Fibroblast of lung (primary cell): Measurements from ENCODE around the gene KEL. TPM values are rescaled to one million over a fixed set of nuclear protein-coding genes. Genes with fewer than 3 reads are reported as not detected.

ENCODE experiments used
- DNase-seq, 2 donors: peaks; one replicate each; pipeline versions ENCODE4 v3.0.0 to v3.0.0-alpha.2; 2010; ENCODE audit warnings: low read depth in 2 of 2
- H2AFZ ChIP-seq: 2 replicates; pipeline ENCODE4 v1.5.1; 2012; ENCODE audit warnings: low read length, control low read depth, inconsistent platforms
- H3K27ac ChIP-seq: 2 replicates; pipeline ENCODE4 v1.5.1; 2011; ENCODE audit warnings: low read length, control low read depth; ENCODE audit not compliant: insufficient read depth
- H3K27me3 ChIP-seq: 2 replicates; pipeline ENCODE4 v1.5.1; 2011; ENCODE audit warnings: mild to moderate bottlenecking, low read length; ENCODE audit not compliant: control insufficient read depth, insufficient read depth
- H3K36me3 ChIP-seq: 2 replicates; pipeline ENCODE4 v1.5.1; 2011; ENCODE audit warnings: low read length; ENCODE audit not compliant: control insufficient read depth, insufficient read depth
- H3K4me1 ChIP-seq: 2 replicates; pipeline ENCODE4 v1.5.1; 2011; ENCODE audit warnings: low read length; ENCODE audit not compliant: control insufficient read depth, insufficient read depth; ENCODE audit errors: extremely low read depth
- H3K4me2 ChIP-seq: 2 replicates; pipeline ENCODE4 v1.5.1; 2011; ENCODE audit warnings: low read length, control low read depth; ENCODE audit not compliant: insufficient read depth; ENCODE audit errors: extremely low read depth
- H3K4me3 ChIP-seq, 4 experiments: fragments of 200-600 bp in 1 of 4; sonication (generic) in 1 of 4; replicated peaks in 1 of 4; 2 replicates each; pipeline ENCODE4 v1.5.1; 2011 to 2016; ENCODE audit warnings: low read length in 4 of 4, low read depth in 3 of 4, mild to moderate bottlenecking in 3 of 4, control low read depth in 2 of 4, inconsistent platforms in 1 of 4, mixed read lengths in 1 of 4; ENCODE audit not compliant: insufficient read depth in 1 of 4; ENCODE audit errors: control extremely low read depth in 1 of 4
- H3K79me2 ChIP-seq: 2 replicates; pipeline ENCODE4 v1.5.1; 2012; ENCODE audit warnings: mild to moderate bottlenecking, low read length, inconsistent platforms; ENCODE audit not compliant: control insufficient read depth, insufficient read depth
- H3K9ac ChIP-seq: 2 replicates; pipeline ENCODE4 v1.5.1; 2011; ENCODE audit warnings: mild to moderate bottlenecking, low read length, control low read depth; ENCODE audit not compliant: insufficient read depth
- H3K9me3 ChIP-seq: 2 replicates; pipeline ENCODE4 v1.5.1; 2012; ENCODE audit warnings: low read depth, low read length; ENCODE audit not compliant: control insufficient read depth, insufficient read depth
- H4K20me1 ChIP-seq: 2 replicates; pipeline ENCODE4 v1.5.1; 2011; ENCODE audit warnings: low read length; ENCODE audit not compliant: control insufficient read depth, insufficient read depth; ENCODE audit errors: extremely low read depth
- EZH2 ChIP-seq: IDR thresholded peaks from 2 replicates; pipeline ENCODE4 v1.5.1; 2012; ENCODE audit warnings: low read length, control low read depth, mild to moderate bottlenecking; ENCODE audit errors: missing control alignments
- polyA plus RNA-seq, 2 donors: library from polyadenylated mRNA; depleted of rRNA in 1 of 2; stranded (reverse) in 1 of 2; unstranded in 1 of 2; fragments of >200 nt; gene quantifications; 2 replicates each; pipeline ENCODE4 v1.2.1, GENCODE V29; 2011 to 2012; ENCODE audit warnings: missing spikeins in 1 of 2
- total RNA-seq: library from RNA; depleted of rRNA; stranded (reverse); fragments of >200 nt; gene quantifications from 2 replicates; pipeline ENCODE4 v1.2.1, GENCODE V29; 2014
- TF ChIP-seq, protein P1 (sequence below), 2 donors: IDR thresholded peaks in 1 of 2; conservative IDR thresholded peaks in 1 of 2; 1 replicate in 1 of 2; 2 replicates in 1 of 2; pipeline ENCODE4 v1.5.1; 2011 to 2012; ENCODE audit warnings: low read length in 2 of 2, control low read depth in 1 of 2, inconsistent platforms in 1 of 2, low read depth in 1 of 2, mild to moderate bottlenecking in 1 of 2

KEL gene
- total and polyA plus RNA-seq, 2 donors (not counting 1 experiment from before 2014, with no cell fraction given) = 0.05 TPM; not detected in 1

DNA sequence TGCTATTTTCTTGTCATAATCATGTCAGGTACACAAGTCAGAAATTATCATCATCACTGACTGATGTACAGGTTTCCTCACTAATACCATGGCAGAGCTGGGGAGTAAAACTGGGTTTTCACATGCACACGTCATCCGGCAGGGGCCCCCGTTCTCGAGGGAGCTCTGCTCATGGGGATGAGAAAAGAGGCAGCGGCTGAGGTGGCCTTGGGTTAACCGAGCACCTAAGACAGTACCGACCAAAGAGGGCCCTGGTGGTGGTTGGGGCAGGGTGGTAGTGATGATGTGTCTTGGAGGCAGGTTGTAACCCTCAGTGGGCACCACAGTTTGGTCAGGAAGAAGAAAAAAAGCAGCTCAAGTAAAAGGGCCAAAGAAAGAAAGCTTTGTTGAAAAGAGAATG is 64.5 kb downstream of the KEL start:
- Histone ChIP-seq H3K4me2 (no peak overlapping the region), H3K79me2 (no peaks in the 10 kb centered on the region), H3K9ac (no peak overlapping the region), H3K4me3 (no peak overlapping the region), H3K4me1 (no peaks in the 10 kb centered on the region), H3K36me3 (no peaks in the 10 kb centered on the region), H3K27ac (no peak overlapping the region), H2AFZ (no peak overlapping the region), H3K9me3 (no peaks in the 10 kb centered on the region), H4K20me1 (no peaks in the 10 kb centered on the region), H3K27me3 (no peaks in the 10 kb centered on the region)
- no peak for DNase-seq
- no peak for TF ChIP-seq EZH2
- TF ChIP-seq, protein P1, sequence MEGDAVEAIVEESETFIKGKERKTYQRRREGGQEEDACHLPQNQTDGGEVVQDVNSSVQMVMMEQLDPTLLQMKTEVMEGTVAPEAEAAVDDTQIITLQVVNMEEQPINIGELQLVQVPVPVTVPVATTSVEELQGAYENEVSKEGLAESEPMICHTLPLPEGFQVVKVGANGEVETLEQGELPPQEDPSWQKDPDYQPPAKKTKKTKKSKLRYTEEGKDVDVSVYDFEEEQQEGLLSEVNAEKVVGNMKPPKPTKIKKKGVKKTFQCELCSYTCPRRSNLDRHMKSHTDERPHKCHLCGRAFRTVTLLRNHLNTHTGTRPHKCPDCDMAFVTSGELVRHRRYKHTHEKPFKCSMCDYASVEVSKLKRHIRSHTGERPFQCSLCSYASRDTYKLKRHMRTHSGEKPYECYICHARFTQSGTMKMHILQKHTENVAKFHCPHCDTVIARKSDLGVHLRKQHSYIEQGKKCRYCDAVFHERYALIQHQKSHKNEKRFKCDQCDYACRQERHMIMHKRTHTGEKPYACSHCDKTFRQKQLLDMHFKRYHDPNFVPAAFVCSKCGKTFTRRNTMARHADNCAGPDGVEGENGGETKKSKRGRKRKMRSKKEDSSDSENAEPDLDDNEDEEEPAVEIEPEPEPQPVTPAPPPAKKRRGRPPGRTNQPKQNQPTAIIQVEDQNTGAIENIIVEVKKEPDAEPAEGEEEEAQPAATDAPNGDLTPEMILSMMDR (conservative IDR thresholded peaks at IDR 0.05 in 1 of 2, IDR thresholded peaks at IDR 0.05 in 1 of 2; ENCODE audit: low read depth in 1 of 2, low read length in 2 of 2) = no peak

DNA sequence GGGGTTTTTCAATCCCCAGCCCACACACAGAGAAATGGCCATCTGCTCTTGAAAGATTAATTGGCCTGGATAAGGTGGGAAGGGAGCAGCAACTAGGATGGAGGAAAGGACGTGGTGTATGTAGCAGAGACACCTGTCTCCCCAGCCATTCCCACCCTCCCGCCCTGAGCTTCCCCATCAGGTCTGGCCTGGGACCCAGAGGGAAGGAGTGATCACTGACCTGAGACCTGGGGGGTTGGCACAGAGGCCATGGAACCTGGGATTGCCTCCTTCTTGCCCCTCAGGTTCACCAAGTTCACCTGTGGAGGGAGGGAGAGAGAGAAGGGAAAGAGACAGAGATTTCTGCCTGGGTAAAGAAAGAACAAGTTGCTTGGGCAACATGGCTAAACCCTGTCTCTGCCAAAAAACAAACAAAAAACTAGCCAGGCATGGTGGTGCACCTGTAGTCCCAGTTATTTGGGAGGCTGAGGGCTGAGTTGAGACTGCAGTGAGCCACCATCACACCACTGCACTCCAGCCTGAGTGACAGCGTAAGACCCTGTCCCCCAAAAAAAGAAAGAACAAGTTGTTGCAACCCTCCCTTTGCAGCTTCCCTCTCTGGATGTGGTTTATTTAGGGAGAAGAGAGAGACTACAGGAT is 65.3 kb downstream of the KEL start:
- no peaks in the 10 kb centered on the region for H3K27me3 ChIP-seq
- no peak for DNase-seq
- no peak overlapping the region for H3K4me3 ChIP-seq
- no peaks in the 10 kb centered on the region for H3K79me2 ChIP-seq
- no peak overlapping the region for H3K9ac ChIP-seq
- no peaks in the 10 kb centered on the region for H3K4me1 ChIP-seq
- H3K36me3 ChIP-seq = no peaks in the 10 kb centered on the region
- H2AFZ ChIP-seq = no peak overlapping the region
- no peak overlapping the region for H3K27ac ChIP-seq
- no peak overlapping the region for H3K4me2 ChIP-seq
- no peaks in the 10 kb centered on the region for H4K20me1 ChIP-seq
- H3K9me3 ChIP-seq = no peaks in the 10 kb centered on the region
- TF ChIP-seq EZH2 = no peak
- TF ChIP-seq, protein P1 (conservative IDR thresholded peaks at IDR 0.05 in 1 of 2, IDR thresholded peaks at IDR 0.05 in 1 of 2; ENCODE audit: low read depth in 1 of 2, low read length in 2 of 2) = no peak

DNA sequence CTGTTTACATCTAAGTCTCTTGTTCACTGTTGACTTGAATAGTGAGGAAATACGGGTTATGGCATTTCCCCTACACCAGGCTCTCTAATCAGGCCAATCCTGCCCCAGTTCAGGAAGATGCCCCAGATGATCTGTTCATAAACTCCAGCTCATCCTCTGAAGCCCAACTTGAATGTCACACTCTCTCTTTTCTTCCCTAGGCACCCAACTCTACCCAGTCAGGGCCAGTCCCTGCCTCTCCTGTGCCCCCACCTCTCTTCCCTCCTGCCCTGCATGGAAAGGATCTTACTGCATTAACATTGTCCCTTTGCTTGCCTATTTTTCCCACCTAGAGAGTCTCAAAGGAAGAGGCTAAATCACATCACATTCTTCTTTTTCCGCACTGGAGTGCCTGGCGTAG is 66.0 kb downstream of the KEL start:
- TF ChIP-seq, protein P1 (conservative IDR thresholded peaks at IDR 0.05 in 1 of 2, IDR thresholded peaks at IDR 0.05 in 1 of 2; ENCODE audit: low read depth in 1 of 2, low read length in 2 of 2) = no peak
- no peak for TF ChIP-seq EZH2
- H3K4me2 ChIP-seq = no peak overlapping the region
- no peak overlapping the region for H3K27ac ChIP-seq
- no peaks in the 10 kb centered on the region for H3K4me1 ChIP-seq
- no peak overlapping the region for H3K9ac ChIP-seq
- DNase-seq = no peak
- H2AFZ ChIP-seq = no peak overlapping the region
- no peaks in the 10 kb centered on the region for H4K20me1 ChIP-seq
- H3K9me3 ChIP-seq = no peaks in the 10 kb centered on the region
- no peaks in the 10 kb centered on the region for H3K36me3 ChIP-seq
- no peak overlapping the region for H3K4me3 ChIP-seq
- H3K27me3 ChIP-seq = no peaks in the 10 kb centered on the region
- no peaks in the 10 kb centered on the region for H3K79me2 ChIP-seq
